PC-3 (cell line): ENCODE data around the gene CLCN4.

Experiments
- CTCF ChIP-seq: fragments of 300-600 bp; sonication (generic); conservative IDR thresholded peaks from 2 replicates; pipeline ENCODE4 v1.5.1; 2017; ENCODE audit warnings: antibody characterized with exemption, low read depth, mild to moderate bottlenecking, low read length
- EZH2 ChIP-seq: fragments of 300-600 bp; sonication (generic); IDR thresholded peaks from one replicate; pipeline ENCODE4 v1.6.1; 2017; ENCODE audit warnings: antibody characterized with exemption, mild to moderate bottlenecking, low read length; ENCODE audit not compliant: unreplicated experiment

- TF ChIP-seq EZH2 (no peak), CTCF (no peak)
These were observed 14.5 kb downstream of the CLCN4 start for GRCh38 chrX:10171249-10171648.
